ENCODE data around the gene GPR78.

Gene GPR78, protein sequence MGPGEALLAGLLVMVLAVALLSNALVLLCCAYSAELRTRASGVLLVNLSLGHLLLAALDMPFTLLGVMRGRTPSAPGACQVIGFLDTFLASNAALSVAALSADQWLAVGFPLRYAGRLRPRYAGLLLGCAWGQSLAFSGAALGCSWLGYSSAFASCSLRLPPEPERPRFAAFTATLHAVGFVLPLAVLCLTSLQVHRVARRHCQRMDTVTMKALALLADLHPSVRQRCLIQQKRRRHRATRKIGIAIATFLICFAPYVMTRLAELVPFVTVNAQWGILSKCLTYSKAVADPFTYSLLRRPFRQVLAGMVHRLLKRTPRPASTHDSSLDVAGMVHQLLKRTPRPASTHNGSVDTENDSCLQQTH

DNA sequence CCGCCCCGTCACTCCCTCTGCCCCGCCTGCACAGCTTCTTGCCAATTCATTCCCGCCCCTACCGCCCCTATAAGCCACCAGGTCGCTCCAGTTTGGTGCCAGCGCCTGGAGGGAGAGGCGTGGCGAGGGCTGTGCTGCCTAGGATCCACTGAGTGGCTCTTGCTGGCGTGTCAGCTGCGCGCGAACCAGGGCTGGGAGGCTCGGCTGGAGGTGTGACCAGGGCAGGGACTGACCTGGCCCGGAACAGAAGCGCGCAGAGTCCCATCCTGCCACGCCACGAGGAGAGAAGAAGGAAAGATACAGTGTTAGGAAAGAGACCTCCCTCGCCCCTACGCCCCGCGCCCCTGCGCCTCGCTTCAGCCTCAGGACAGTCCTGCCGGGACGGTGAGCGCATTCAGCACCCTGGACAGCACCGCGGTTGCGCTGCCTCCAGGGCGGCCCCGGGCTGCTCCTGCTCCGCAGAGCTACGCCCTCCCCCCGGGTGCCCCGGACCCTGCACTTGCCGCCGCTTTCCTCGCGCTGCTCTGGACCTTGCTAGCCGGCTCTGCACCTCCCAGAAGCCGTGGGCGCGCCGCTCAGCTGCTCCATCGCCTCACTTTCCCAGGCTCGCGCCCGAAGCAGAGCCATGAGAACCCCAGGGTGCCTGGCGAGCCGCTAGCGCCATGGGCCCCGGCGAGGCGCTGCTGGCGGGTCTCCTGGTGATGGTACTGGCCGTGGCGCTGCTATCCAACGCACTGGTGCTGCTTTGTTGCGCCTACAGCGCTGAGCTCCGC is at the start of gene GPR78:
Gene GPR78, plus strand, starts transcription at position 72 of the 773 bp plus-strand sequence. Its CDS starts 591 bp downstream, at position 663.
- no peak for DNase-seq (ENCODE audit: low read depth)

- DNase-seq (ENCODE audit: low read depth), result no peak
Measured at GRCh38 chr4:8532245-8532781, 47.9 kb upstream of the GPR78 start.

DNA sequence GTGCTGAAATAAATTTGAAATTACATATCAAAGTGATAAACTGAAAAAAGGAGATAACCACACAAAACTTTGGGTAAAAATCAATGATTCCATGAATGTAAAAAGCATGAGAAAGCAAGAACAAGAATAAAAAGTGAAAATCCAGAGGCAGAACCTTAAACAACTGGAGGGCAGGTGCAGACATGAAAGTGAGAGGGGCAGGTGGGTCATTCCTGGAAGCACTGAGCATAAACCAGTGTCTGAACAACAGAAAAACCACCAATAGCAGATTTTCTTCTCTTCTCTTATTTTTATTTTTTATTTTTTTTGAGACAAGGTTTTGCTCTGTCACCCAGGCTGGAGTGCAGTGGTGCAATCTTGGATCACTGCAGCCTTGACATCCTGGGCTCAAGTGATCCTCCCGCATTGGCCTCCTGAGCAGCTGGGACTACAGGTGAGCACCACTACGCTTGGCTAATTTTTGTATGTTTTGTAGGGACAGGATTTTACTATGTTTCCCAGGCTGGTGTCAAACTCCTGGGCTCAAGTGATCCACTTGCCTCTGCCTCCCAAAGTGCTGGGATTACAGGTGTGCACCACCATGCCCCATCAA is 46.8 kb upstream of the GPR78 start:
- DNase-seq (ENCODE audit: low read depth), result no peak

DNA sequence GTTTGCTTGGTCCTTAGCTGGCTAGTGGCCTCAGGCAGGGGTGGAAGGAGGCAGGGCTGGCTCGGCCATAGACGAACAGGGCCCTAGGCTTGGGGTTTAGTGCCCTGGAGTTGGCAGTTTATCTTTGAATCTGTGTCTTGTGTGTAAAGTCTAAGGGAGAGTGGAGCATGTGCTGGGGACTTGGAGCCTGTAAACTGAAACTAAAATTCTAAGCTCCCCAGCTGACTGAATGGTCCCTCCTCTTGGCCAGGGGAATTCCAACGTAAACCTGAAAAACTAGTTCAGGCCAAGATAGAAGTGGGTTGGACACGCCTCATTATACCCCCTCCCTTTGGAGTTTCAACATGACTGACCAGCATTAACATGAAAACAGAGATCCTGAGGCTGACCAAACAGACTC is 46.1 kb upstream of the GPR78 start:
- DNase-seq (ENCODE audit: low read depth), result no peak

DNA sequence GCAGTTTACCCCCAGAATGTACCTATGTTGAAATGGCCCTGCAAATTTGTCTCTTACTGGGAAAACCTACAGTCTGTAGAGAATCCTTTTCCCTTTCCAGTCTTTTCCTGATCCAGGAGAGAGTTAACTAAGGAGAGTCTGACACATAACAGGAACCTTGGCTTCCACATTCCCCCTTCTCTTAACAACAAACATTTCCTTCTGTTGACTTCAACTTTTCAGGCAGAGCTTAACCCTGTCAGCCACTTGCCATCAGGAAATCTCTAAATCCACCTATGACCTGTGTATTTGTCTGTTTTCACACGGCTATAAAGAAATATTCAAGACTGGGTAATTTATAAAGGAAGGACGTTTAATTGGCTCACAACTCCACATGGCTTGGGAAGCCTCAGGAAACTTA is 45.6 kb upstream of the GPR78 start:
- DNase-seq (ENCODE audit: low read depth), result no peak

GRCh38 chr4:8536467-8536866 is 43.7 kb upstream of the GPR78 start:
- no peak for DNase-seq (ENCODE audit: low read depth)

DNA sequence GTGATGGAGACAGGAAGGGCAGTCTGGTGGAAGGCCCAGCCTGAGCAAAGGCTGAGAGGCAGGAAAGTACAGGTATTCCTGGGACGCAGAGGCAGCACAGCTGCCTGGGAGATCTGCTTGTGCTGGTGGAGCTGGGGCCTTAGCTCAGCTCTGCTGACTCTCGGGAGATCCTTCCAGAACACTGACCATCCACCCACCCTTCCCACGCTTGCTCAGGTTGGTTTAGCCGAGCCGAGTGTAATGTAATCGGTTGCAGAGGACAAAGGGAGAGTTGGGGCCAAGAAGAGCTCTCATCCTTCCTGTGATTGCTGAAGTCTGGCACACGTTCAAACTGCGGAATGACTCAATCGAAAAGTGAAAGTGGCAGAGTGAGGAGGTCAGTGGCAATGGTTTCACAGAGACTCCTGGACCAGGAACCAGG is 43.1 kb upstream of the GPR78 start:
- DNase-seq (ENCODE audit: low read depth), result no peak

DNA sequence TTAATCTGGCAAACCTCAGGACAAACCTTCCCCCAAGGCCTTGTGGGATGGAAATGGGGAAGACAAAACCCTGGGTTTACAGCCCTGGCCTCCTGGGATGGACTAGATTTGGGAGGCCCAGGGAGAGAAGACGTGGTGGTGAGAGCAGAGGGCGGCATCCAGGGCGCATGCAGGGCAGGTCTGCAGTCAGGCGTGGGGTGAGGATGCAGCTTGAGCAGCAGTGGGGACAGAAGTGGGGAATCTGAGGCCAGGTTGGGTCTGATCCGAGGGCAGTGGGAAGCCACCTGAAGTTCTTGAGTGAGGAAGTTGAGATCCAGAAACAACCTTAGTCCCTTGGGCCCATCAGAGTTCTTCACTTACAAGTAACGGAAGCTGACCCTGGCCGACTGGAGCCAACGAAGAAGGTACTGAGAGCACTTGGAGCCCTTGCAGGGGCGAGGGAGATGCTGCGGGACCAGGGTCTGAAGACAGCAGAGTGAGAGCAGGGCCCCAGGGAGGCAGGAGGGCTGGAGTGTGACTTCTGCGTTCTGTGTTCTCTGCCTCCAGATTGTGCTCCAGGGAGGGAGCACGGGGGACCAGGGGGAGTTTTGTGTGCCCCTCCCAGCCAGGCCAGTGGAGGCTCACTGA is 42.0 kb upstream of the GPR78 start:
- DNase-seq (ENCODE audit: low read depth), result no peak

GRCh38 chr4:8538703-8539567 is 41.3 kb upstream of the GPR78 start:
- no peak for DNase-seq (ENCODE audit: low read depth)

- no peak for DNase-seq (ENCODE audit: low read depth)
Measured at GRCh38 chr4:8539661-8540060, 40.5 kb upstream of the GPR78 start.

- DNase-seq (ENCODE audit: low read depth), result no peak
Measured at GRCh38 chr4:8540072-8540471, 40.1 kb upstream of the GPR78 start.

DNA sequence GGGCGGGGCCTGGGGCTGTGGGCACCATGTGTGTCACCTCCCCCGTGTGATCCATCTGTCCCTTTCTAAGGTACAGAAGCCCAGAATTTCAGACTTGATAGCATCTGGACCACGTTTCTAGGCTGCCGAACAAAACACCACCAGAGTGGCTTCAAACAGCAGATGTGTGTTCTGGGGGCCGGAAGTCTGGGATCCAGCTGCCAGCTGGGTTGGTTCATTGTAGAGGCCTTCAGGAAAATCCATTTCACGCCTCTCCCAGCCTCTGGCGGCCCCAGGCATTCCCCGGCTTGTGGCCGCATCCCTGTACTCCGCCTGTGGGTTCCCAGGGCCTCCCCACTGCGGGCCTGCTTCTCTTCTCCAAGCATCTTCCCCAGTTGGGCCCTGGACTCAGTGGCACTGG is 39.6 kb upstream of the GPR78 start:
- no peak for DNase-seq (ENCODE audit: low read depth)

- no peak for DNase-seq (ENCODE audit: low read depth)
Measured at GRCh38 chr4:8540991-8541390, 39.2 kb upstream of the GPR78 start.

GRCh38 chr4:8541981-8542715 is 38.0 kb upstream of the GPR78 start:
- no peak for DNase-seq (ENCODE audit: low read depth)

GRCh38 chr4:8542776-8543525 is 37.2 kb upstream of the GPR78 start:
- no peak for DNase-seq (ENCODE audit: low read depth)

GRCh38 chr4:8543623-8544022 is 36.6 kb upstream of the GPR78 start:
- DNase-seq (ENCODE audit: low read depth), result no peak

- DNase-seq (ENCODE audit: low read depth), result no peak
Measured at GRCh38 chr4:8544282-8544681, 35.9 kb upstream of the GPR78 start.

DNA sequence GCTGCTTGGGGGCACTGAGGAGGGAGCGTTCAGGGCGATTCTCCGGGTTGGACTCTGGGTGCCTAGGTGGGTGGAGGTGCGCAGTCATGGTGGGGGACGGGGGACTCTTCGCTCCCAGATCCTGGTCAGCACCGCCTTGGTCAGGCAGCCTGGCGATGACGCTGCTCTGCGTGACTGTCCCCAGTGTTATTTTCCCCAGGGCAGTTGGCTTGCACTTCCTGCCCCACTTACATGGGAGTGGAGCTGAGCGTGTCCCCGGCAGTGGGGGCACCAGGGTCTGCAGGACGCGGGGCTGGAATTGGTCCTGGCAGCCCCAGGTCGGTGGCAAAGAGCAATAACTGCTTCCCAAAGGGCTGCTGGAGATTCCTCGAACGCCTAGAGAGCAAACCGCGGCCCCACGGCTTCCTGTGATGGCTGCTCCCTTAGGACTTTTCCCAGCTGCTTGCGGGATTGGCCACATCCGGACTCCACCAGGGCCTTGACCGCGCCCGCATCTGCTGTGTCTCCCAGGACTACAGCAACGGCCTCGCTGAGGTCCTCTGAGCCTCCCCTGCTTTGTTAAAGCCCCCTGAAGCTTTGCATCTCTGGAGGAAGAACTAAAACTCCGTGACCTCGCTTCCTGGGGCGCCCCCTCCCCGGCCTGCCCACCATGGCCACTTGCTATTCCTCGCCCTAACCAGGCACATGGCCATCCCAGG is 35.3 kb upstream of the GPR78 start:
- DNase-seq (ENCODE audit: low read depth), result no peak

- DNase-seq (ENCODE audit: low read depth), result no peak
Measured at GRCh38 chr4:8545439-8545765, 34.8 kb upstream of the GPR78 start.

- DNase-seq (ENCODE audit: low read depth), result no peak
Measured at GRCh38 chr4:8546766-8547107, 33.5 kb upstream of the GPR78 start.

All from stimulated activated CD8-positive, alpha-beta memory T cell treated with anti-CD3 and anti-CD28 coated beads, Interleukin-15, amount 100 ng/mL, for 1 hour (primary cell).